ENCODE results near the gene PTPRF.

The PTPRF gene

GRCh38 chr1:43532716-43533115 is 2.0 kb downstream of the PTPRF start:
- Histone ChIP-seq H3K4me3 (ENCODE audit: low read length) (no peak overlapping the region), H3K4me1 (ENCODE audit: control insufficient read depth, insufficient read depth, low read length) (peaks cover 8% of the 10 kb centered on the region), H3K27me3 (ENCODE audit: control insufficient read depth, insufficient read depth, low read length) (no peaks in the 10 kb centered on the region), H3K36me3 (ENCODE audit: control insufficient read depth, insufficient read depth, low read length) (no peaks in the 10 kb centered on the region), H3K9ac (ENCODE audit: low read length) (no peak overlapping the region), H3K27ac (ENCODE audit: low read depth, low read length) (peak overlapping the region; percentile 14)

- no peaks in the 10 kb centered on the region for H3K27me3 ChIP-seq (ENCODE audit: control insufficient read depth, insufficient read depth, low read length)
- no peak overlapping the region for H3K4me3 ChIP-seq (ENCODE audit: low read length)
- no peak overlapping the region for H3K27ac ChIP-seq (ENCODE audit: low read depth, low read length)
- peaks cover 3% of the 10 kb centered on the region for H3K36me3 ChIP-seq (ENCODE audit: control insufficient read depth, insufficient read depth, low read length)
- H3K9ac ChIP-seq (ENCODE audit: low read length), result no peak overlapping the region
- H3K4me1 ChIP-seq (ENCODE audit: control insufficient read depth, insufficient read depth, low read length), result peaks cover 8% of the 10 kb centered on the region
Measured at GRCh38 chr1:43533584-43533983, 2.9 kb downstream of the PTPRF start.

GRCh38 chr1:43534256-43534655 is 3.6 kb downstream of the PTPRF start:
- Histone ChIP-seq H3K36me3 (ENCODE audit: control insufficient read depth, insufficient read depth, low read length) (peaks cover 3% of the 10 kb centered on the region), H3K4me1 (ENCODE audit: control insufficient read depth, insufficient read depth, low read length) (peaks cover 8% of the 10 kb centered on the region), H3K27me3 (ENCODE audit: control insufficient read depth, insufficient read depth, low read length) (no peaks in the 10 kb centered on the region), H3K27ac (ENCODE audit: low read depth, low read length) (no peak overlapping the region), H3K4me3 (ENCODE audit: low read length) (no peak overlapping the region), H3K9ac (ENCODE audit: low read length) (no peak overlapping the region)

- Histone ChIP-seq H3K4me1 (ENCODE audit: control insufficient read depth, insufficient read depth, low read length) (peaks cover 6% of the 10 kb centered on the region), H3K27me3 (ENCODE audit: control insufficient read depth, insufficient read depth, low read length) (no peaks in the 10 kb centered on the region), H3K4me3 (ENCODE audit: low read length) (no peak overlapping the region), H3K36me3 (ENCODE audit: control insufficient read depth, insufficient read depth, low read length) (peaks cover 3% of the 10 kb centered on the region), H3K27ac (ENCODE audit: low read depth, low read length) (no peak overlapping the region), H3K9ac (ENCODE audit: low read length) (no peak overlapping the region)
Measured at GRCh38 chr1:43536196-43536863, 5.6 kb downstream of the PTPRF start.

- Histone ChIP-seq H3K27me3 (ENCODE audit: control insufficient read depth, insufficient read depth, low read length) (no peaks in the 10 kb centered on the region), H3K27ac (ENCODE audit: low read depth, low read length) (no peak overlapping the region), H3K9ac (ENCODE audit: low read length) (no peak overlapping the region), H3K4me1 (ENCODE audit: control insufficient read depth, insufficient read depth, low read length) (peaks cover 6% of the 10 kb centered on the region), H3K36me3 (ENCODE audit: control insufficient read depth, insufficient read depth, low read length) (peaks cover 3% of the 10 kb centered on the region), H3K4me3 (ENCODE audit: low read length) (no peak overlapping the region)
Measured at GRCh38 chr1:43536864-43537358, 6.2 kb downstream of the PTPRF start.

- Histone ChIP-seq H3K27me3 (ENCODE audit: control insufficient read depth, insufficient read depth, low read length) (no peaks in the 10 kb centered on the region), H3K27ac (ENCODE audit: low read depth, low read length) (no peak overlapping the region), H3K4me3 (ENCODE audit: low read length) (no peak overlapping the region), H3K36me3 (ENCODE audit: control insufficient read depth, insufficient read depth, low read length) (peaks cover 3% of the 10 kb centered on the region), H3K4me1 (ENCODE audit: control insufficient read depth, insufficient read depth, low read length) (peaks cover 11% of the 10 kb centered on the region), H3K9ac (ENCODE audit: low read length) (no peak overlapping the region)
Measured at GRCh38 chr1:43537423-43538142, 6.9 kb downstream of the PTPRF start.

GRCh38 chr1:43538143-43538487 is 7.4 kb downstream of the PTPRF start:
- Histone ChIP-seq H3K9ac (ENCODE audit: low read length) (no peak overlapping the region), H3K4me1 (ENCODE audit: control insufficient read depth, insufficient read depth, low read length) (peaks cover 15% of the 10 kb centered on the region), H3K36me3 (ENCODE audit: control insufficient read depth, insufficient read depth, low read length) (peaks cover 3% of the 10 kb centered on the region), H3K4me3 (ENCODE audit: low read length) (no peak overlapping the region), H3K27me3 (ENCODE audit: control insufficient read depth, insufficient read depth, low read length) (no peaks in the 10 kb centered on the region), H3K27ac (ENCODE audit: low read depth, low read length) (no peak overlapping the region)

- H3K4me1 ChIP-seq (ENCODE audit: control insufficient read depth, insufficient read depth, low read length), result peaks cover 14% of the 10 kb centered on the region
- H3K4me3 ChIP-seq (ENCODE audit: low read length), result no peak overlapping the region
- peaks cover 3% of the 10 kb centered on the region for H3K36me3 ChIP-seq (ENCODE audit: control insufficient read depth, insufficient read depth, low read length)
- no peak overlapping the region for H3K27ac ChIP-seq (ENCODE audit: low read depth, low read length)
- H3K9ac ChIP-seq (ENCODE audit: low read length), result no peak overlapping the region
- no peaks in the 10 kb centered on the region for H3K27me3 ChIP-seq (ENCODE audit: control insufficient read depth, insufficient read depth, low read length)
Measured at GRCh38 chr1:43538969-43539368, 8.3 kb downstream of the PTPRF start.

GRCh38 chr1:43539726-43540434 is 9.2 kb downstream of the PTPRF start:
- Histone ChIP-seq H3K4me1 (ENCODE audit: control insufficient read depth, insufficient read depth, low read length) (peaks cover 13% of the 10 kb centered on the region), H3K4me3 (ENCODE audit: low read length) (no peak overlapping the region), H3K9ac (ENCODE audit: low read length) (no peak overlapping the region), H3K27ac (ENCODE audit: low read depth, low read length) (peak overlapping the region; percentile 82), H3K27me3 (ENCODE audit: control insufficient read depth, insufficient read depth, low read length) (no peaks in the 10 kb centered on the region), H3K36me3 (ENCODE audit: control insufficient read depth, insufficient read depth, low read length) (peaks cover 3% of the 10 kb centered on the region)

GRCh38 chr1:43540653-43541071 is 10.0 kb downstream of the PTPRF start:
- H3K27ac ChIP-seq (ENCODE audit: low read depth, low read length), result peak overlapping the region; percentile 82
- H3K27me3 ChIP-seq (ENCODE audit: control insufficient read depth, insufficient read depth, low read length), result no peaks in the 10 kb centered on the region
- H3K4me3 ChIP-seq (ENCODE audit: low read length), result no peak overlapping the region
- H3K4me1 ChIP-seq (ENCODE audit: control insufficient read depth, insufficient read depth, low read length), result peaks cover 13% of the 10 kb centered on the region
- H3K36me3 ChIP-seq (ENCODE audit: control insufficient read depth, insufficient read depth, low read length), result peaks cover 3% of the 10 kb centered on the region
- H3K9ac ChIP-seq (ENCODE audit: low read length), result no peak overlapping the region

GRCh38 chr1:43541141-43541540 is 10.5 kb downstream of the PTPRF start:
- H3K27ac ChIP-seq (ENCODE audit: low read depth, low read length), result peak overlapping the region; percentile 82
- H3K4me1 ChIP-seq (ENCODE audit: control insufficient read depth, insufficient read depth, low read length), result peaks cover 13% of the 10 kb centered on the region
- H3K9ac ChIP-seq (ENCODE audit: low read length), result no peak overlapping the region
- H3K36me3 ChIP-seq (ENCODE audit: control insufficient read depth, insufficient read depth, low read length), result peaks cover 3% of the 10 kb centered on the region
- H3K4me3 ChIP-seq (ENCODE audit: low read length), result no peak overlapping the region
- H3K27me3 ChIP-seq (ENCODE audit: control insufficient read depth, insufficient read depth, low read length), result no peaks in the 10 kb centered on the region

- peak overlapping the region; percentile 17 for H3K4me3 ChIP-seq (ENCODE audit: low read length)
- H3K27me3 ChIP-seq (ENCODE audit: control insufficient read depth, insufficient read depth, low read length), result no peaks in the 10 kb centered on the region
- H3K4me1 ChIP-seq (ENCODE audit: control insufficient read depth, insufficient read depth, low read length), result peaks cover 13% of the 10 kb centered on the region
- H3K27ac ChIP-seq (ENCODE audit: low read depth, low read length), result peak overlapping the region; percentile 82
- peaks cover 3% of the 10 kb centered on the region for H3K36me3 ChIP-seq (ENCODE audit: control insufficient read depth, insufficient read depth, low read length)
- H3K9ac ChIP-seq (ENCODE audit: low read length), result no peak overlapping the region
Measured at GRCh38 chr1:43541721-43542401, 11.2 kb downstream of the PTPRF start.
